HepG2 (cell line): ENCODE results near the gene NFILZ. TPM values are rescaled to one million over a fixed set of nuclear protein-coding genes. Genes with fewer than 3 reads are reported as not detected.

ENCODE experiments used
- AGO2 ChIP-seq: fragments of 200-400 bp; formaldehyde crosslinking; optimal IDR thresholded peaks from 2 replicates; pipeline ENCODE3; 2017; ENCODE audit warnings: mild to moderate bottlenecking, low read depth, low read length, moderate library complexity
- BHLHE40 ChIP-seq: IDR thresholded peaks from 2 replicates; pipeline ENCODE4 v1.6.1; 2011; ENCODE audit warnings: low read length, improper control_type of control experiment
- CERS6 ChIP-seq: sonication (generic); formaldehyde crosslinking; IDR thresholded peaks from 2 replicates; pipeline ENCODE4 v1.5.0; 2020; ENCODE audit warnings: missing genetic modification reagents
- DNMT3B ChIP-seq: conservative IDR thresholded peaks from 2 replicates; pipeline ENCODE4 v1.6.1; 2016; ENCODE audit warnings: missing biosample characterization, control low read depth
- ELF1 ChIP-seq: sonication (generic); formaldehyde crosslinking; IDR thresholded peaks from 2 replicates; pipeline ENCODE4 v1.4.0; 2020; ENCODE audit warnings: missing genetic modification reagents
- GATAD2A ChIP-seq: IDR thresholded peaks from 2 replicates; pipeline ENCODE4 v1.6.1; 2016
- KLF12 ChIP-seq: sonication (generic); formaldehyde crosslinking; IDR thresholded peaks from 2 replicates; pipeline ENCODE4 v1.4.0; 2020; ENCODE audit warnings: missing genetic modification reagents, borderline replicate concordance
- MEIS2 ChIP-seq: sonication (generic); formaldehyde crosslinking; IDR thresholded peaks from 2 replicates; pipeline ENCODE4 v1.9.0; 2021; ENCODE audit warnings: mild to moderate bottlenecking, missing genetic modification reagents
- NFE2L2 ChIP-seq: fragments of 150-350 bp; IDR thresholded peaks from 2 replicates; pipeline ENCODE4 v1.6.1; 2014; ENCODE audit warnings: low read length
- REPIN1 ChIP-seq: sonication (generic); formaldehyde crosslinking; IDR thresholded peaks from 2 replicates; pipeline ENCODE4 v1.8.0; 2022; ENCODE audit warnings: missing genetic modification reagents, low read depth, mild to moderate bottlenecking, borderline replicate concordance
- SETDB1 ChIP-seq: sonication (generic); formaldehyde crosslinking; IDR thresholded peaks from 2 replicates; pipeline ENCODE4 v1.5.1; 2020; ENCODE audit warnings: missing genetic modification reagents, mild to moderate bottlenecking, borderline replicate concordance
- SNAPC5 ChIP-seq: sonication (generic); formaldehyde crosslinking; IDR thresholded peaks from 2 replicates; pipeline ENCODE4 v1.8.1; 2023; ENCODE audit warnings: mild to moderate bottlenecking, missing genetic modification reagents, borderline replicate concordance
- TCF12 ChIP-seq, 2 experiments: fragments of 450-650 bp in 1 of 2; sonication (generic) in 1 of 2; formaldehyde crosslinking in 1 of 2; IDR thresholded peaks; 2 replicates each; pipeline versions ENCODE4 v1.6.1 to v1.8.0; 2017 to 2022; ENCODE audit warnings: antibody characterized with exemption in 1 of 2, mild to moderate bottlenecking in 1 of 2, missing genetic modification reagents in 1 of 2, moderate library complexity in 1 of 2
- TCF7 ChIP-seq: sonication (generic); IDR thresholded peaks from 2 replicates; pipeline ENCODE4 v1.6.1; 2016; ENCODE audit warnings: antibody characterized with exemption, low read depth
- ZFP36 ChIP-seq: fragments of 150-350 bp; IDR thresholded peaks from 2 replicates; pipeline ENCODE4 v1.6.1; 2018; ENCODE audit warnings: borderline replicate concordance, low read length, low read depth; ENCODE audit not compliant: partially characterized antibody
- ZFP91 ChIP-seq: sonication (generic); formaldehyde crosslinking; IDR thresholded peaks from 2 replicates; pipeline ENCODE4 v1.9.0; 2022; ENCODE audit warnings: missing genetic modification reagents, mild to moderate bottlenecking, borderline replicate concordance
- ZMAT3 ChIP-seq: sonication (generic); formaldehyde crosslinking; conservative IDR thresholded peaks from 2 replicates; pipeline ENCODE4 v1.7.0; 2021; ENCODE audit warnings: missing genetic modification reagents
- ZMYM4 ChIP-seq: sonication (generic); formaldehyde crosslinking; IDR thresholded peaks from 2 replicates; pipeline ENCODE4 v1.8.1; 2023; ENCODE audit warnings: mild to moderate bottlenecking, missing genetic modification reagents
- ZNF362 ChIP-seq: sonication (generic); formaldehyde crosslinking; IDR thresholded peaks from 2 replicates; pipeline ENCODE4 v1.4.0; 2020; ENCODE audit warnings: missing genetic modification reagents, mild to moderate bottlenecking, borderline replicate concordance
- ZNF550 ChIP-seq: sonication (generic); formaldehyde crosslinking; IDR thresholded peaks from 2 replicates; pipeline ENCODE4 v1.4.0; 2020; ENCODE audit warnings: mild to moderate bottlenecking, missing genetic modification reagents, borderline replicate concordance
- ZNF556 ChIP-seq: sonication (generic); formaldehyde crosslinking; IDR thresholded peaks from 2 replicates; pipeline ENCODE4 v1.4.0; 2020; ENCODE audit warnings: mild to moderate bottlenecking, missing genetic modification reagents, borderline replicate concordance
- ZNF776 ChIP-seq: sonication (generic); formaldehyde crosslinking; IDR thresholded peaks from 2 replicates; pipeline ENCODE4 v1.4.0; 2020; ENCODE audit warnings: mild to moderate bottlenecking, missing genetic modification reagents
- polyA plus RNA-seq, 8 experiments: library from polyadenylated mRNA; depleted of rRNA in 3 of 8; stranded (reverse) in 7 of 8; unstranded in 1 of 8; fragments of >200 nt; fragmentation: Illumina TruSeq in 4 of 8; extraction: Trizol in 4 of 8; gene quantifications; 2 replicates each; pipeline versions ENCODE4 v1.2.1 to v1.2.3, GENCODE V29; 2011 to 2016; ENCODE audit warnings: low read depth in 4 of 8, missing spikeins in 1 of 8, mixed read lengths in 1 of 8; ENCODE audit not compliant: insufficient read depth in 1 of 8
- total RNA-seq, 5 experiments: library from RNA; depleted of rRNA; stranded (reverse); fragments of >200 nt; fragmentation: Illumina TruSeq; extraction: Trizol; gene quantifications; 2 replicates each; pipeline ENCODE4 v1.2.3, GENCODE V29; 2016; ENCODE audit warnings: low read depth in 1 of 5

Gene NFILZ
- total and polyA plus RNA-seq, 2 of the 13 experiments (the other 11 are each of a cell fraction or from before 2014, with no cell fraction given), result not detected

- TF ChIP-seq MEIS2 (CRISPR knock-in tag) (0 out of 2 replicates have a peak, but pooled peaks have one; percentile 39), GATAD2A (CRISPR knock-in tag) (peak; percentile 87), ZFP36 (no peak), ZNF776 (CRISPR knock-in tag) (no peak), ZFP91 (CRISPR knock-in tag) (peak; percentile 41), ZNF556 (CRISPR knock-in tag) (peak; percentile 30; the same call in 1 of the 2 replicates), AGO2 (no peak), ZNF362 (CRISPR knock-in tag) (peak; percentile 91), SNAPC5 (CRISPR knock-in tag) (no peak), ZMYM4 (CRISPR knock-in tag) (peak; percentile 54), TCF12 (IDR thresholded peaks at IDR 0.05) (no peak), TCF12 (CRISPR knock-in tag; IDR thresholded peaks at IDR 0.05) (no peak), ELF1 (CRISPR knock-in tag) (peak; percentile 34; the same call in 1 of the 2 replicates), CERS6 (CRISPR knock-in tag) (no peak), DNMT3B (CRISPR knock-in tag) (0 out of 2 replicates have a peak, but pooled peaks have one; percentile 35), ZNF550 (CRISPR knock-in tag) (0 out of 2 replicates have a peak, but pooled peaks have one; percentile 40), ZMAT3 (CRISPR knock-in tag) (0 out of 2 replicates have a peak, but pooled peaks have one; percentile 30), REPIN1 (CRISPR knock-in tag) (peak; percentile 54; the same call in 1 of the 2 replicates), BHLHE40 (no peak), KLF12 (CRISPR knock-in tag) (no peak), TCF7 (peak; percentile 35), SETDB1 (CRISPR knock-in tag) (no peak), NFE2L2 (no peak)
These were observed 10.1 kb downstream of the NFILZ start (continued) for GRCh38 chr19:8640402-8641004.
